Ectodermal cell (in vitro differentiated cells): ENCODE measurements around the gene SLC35B2.

Experiments
- H3K27ac ChIP-seq: 2 replicates; pipeline ENCODE4 v1.7.0; 2013; ENCODE audit warnings: mild to moderate bottlenecking, low read depth, low read length; ENCODE audit not compliant: insufficient read depth, poor library complexity, severe bottlenecking
- H3K27me3 ChIP-seq: 2 replicates; pipeline ENCODE4 v1.7.0; 2013; ENCODE audit warnings: mild to moderate bottlenecking, low read length; ENCODE audit not compliant: insufficient read depth, control insufficient read depth, poor library complexity, severe bottlenecking
- H3K36me3 ChIP-seq: one replicate; pipeline ENCODE4 v1.7.0; 2013; ENCODE audit warnings: low read length; ENCODE audit not compliant: control insufficient read depth, insufficient read depth
- H3K4me1 ChIP-seq: one replicate; pipeline ENCODE4 v1.7.0; 2013; ENCODE audit warnings: low read length; ENCODE audit not compliant: control insufficient read depth, insufficient read depth
- H3K4me3 ChIP-seq: 2 replicates; pipeline ENCODE4 v1.7.0; 2013; ENCODE audit warnings: low read depth, low read length, control low read depth; ENCODE audit not compliant: insufficient read depth
- H3K9me3 ChIP-seq: 2 replicates; pipeline ENCODE4 v1.7.0; 2013; ENCODE audit warnings: mild to moderate bottlenecking, low read length, moderate library complexity; ENCODE audit not compliant: control insufficient read depth
- WGBS, 2 experiments: methylation state at CpG; one replicate each; pipeline ENCODE4 v1.1.7; 2013; ENCODE audit warnings: missing lambda C conversion rate in 2 of 2; 5-methylcytosine and 5-hydroxymethylcytosine counted together

Gene SLC35B2

DNA sequence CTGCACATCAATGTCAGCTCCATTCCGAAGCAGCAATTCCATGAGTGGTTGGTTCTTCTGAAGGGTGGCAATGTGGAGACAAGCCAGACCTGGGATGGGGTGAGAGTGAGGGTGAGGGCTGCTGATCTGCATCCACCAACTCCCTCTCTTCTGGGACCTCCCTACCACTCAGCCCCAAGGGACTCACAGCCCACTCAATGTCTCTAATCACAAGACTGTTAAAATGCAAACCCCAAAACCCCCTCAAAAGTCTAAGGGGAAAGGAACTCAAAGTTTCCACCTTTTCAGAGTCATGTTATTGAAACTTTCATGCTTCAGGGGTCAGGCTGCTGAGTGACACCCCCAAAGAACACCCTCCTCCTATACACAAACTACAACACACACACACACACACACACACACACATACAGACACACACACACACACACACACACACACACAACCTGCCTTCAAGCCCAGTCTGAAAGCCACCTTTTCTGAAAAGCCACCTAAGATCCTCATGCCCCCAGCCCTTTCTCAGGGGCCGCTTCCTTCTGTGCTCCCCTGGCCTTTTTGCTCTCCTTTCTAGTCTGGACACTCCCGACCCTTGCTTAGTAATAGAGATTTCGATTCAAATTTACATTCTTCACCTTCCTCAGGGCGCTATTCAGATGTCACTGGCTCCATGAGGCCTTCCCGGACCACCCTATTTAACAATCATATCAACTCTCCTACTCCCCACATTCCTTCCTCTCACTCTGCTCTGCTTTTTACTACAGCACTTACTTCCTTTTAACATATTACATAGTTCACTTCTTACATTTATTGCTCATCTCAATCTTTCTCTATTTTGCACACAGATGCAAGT is 3.3 kb upstream of the SLC35B2 start:
- Histone ChIP-seq H3K4me1 (peaks cover 33% of the 10 kb centered on the region), H3K27me3 (no peaks in the 10 kb centered on the region), H3K27ac (no peak overlapping the region), H3K9me3 (no peaks in the 10 kb centered on the region), H3K4me3 (no peak overlapping the region), H3K36me3 (peaks cover 4% of the 10 kb centered on the region)
- 92 to 97% methylated on average over 6 of the region's 6 CpGs for WGBS, 2 experiments

- Histone ChIP-seq H3K27ac (no peak overlapping the region), H3K4me1 (peaks cover 33% of the 10 kb centered on the region), H3K27me3 (no peaks in the 10 kb centered on the region), H3K36me3 (peaks cover 4% of the 10 kb centered on the region), H3K9me3 (no peaks in the 10 kb centered on the region), H3K4me3 (no peak overlapping the region)
- 93 to 96% methylated on average over 8 of the region's 8 CpGs for WGBS, 2 experiments
Observed at GRCh38 chr6:44260011-44260410, 2.7 kb upstream of the SLC35B2 start.

DNA sequence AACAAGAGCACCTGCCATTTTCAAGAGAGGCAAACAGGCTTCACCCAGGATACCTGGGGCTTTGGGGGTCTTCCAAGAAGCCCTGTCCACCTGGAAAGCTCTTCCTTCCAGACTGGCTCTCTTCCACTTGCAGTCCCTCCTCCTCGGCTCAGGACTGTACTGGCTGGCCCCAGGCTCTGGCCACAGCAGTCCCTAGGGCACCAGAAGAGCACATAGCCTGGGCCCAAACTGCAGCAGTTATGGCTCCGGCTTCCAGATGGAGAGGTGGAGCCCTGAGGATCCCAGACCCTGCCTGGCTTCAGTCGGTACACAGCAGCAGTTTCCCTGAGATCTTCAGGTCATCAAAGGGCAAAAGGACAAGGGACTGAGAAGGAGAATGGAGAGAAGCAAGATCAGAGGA is 1.6 kb upstream of the SLC35B2 start:
- Histone ChIP-seq H3K27me3 (no peaks in the 10 kb centered on the region), H3K36me3 (peaks cover 8% of the 10 kb centered on the region), H3K4me3 (no peak overlapping the region), H3K9me3 (no peaks in the 10 kb centered on the region), H3K27ac (no peak overlapping the region), H3K4me1 (peaks cover 24% of the 10 kb centered on the region)
- 91 to 93% methylated on average over 3 of the region's 3 CpGs for WGBS, 2 experiments

- Histone ChIP-seq H3K36me3 (peaks cover 12% of the 10 kb centered on the region), H3K27me3 (no peaks in the 10 kb centered on the region), H3K9me3 (no peaks in the 10 kb centered on the region), H3K4me1 (peaks cover 19% of the 10 kb centered on the region), H3K4me3 (no peak overlapping the region), H3K27ac (no peak overlapping the region)
- 83 to 86% methylated on average over 9 of the region's 9 CpGs for WGBS, 2 experiments
Observed at GRCh38 chr6:44258325-44258863, 1.1 kb upstream of the SLC35B2 start.

- Histone ChIP-seq H3K27ac (no peak overlapping the region), H3K4me1 (peaks cover 14% of the 10 kb centered on the region), H3K9me3 (no peaks in the 10 kb centered on the region), H3K4me3 (peak overlapping the region; percentile 85), H3K36me3 (peaks cover 17% of the 10 kb centered on the region), H3K27me3 (no peaks in the 10 kb centered on the region)
- WGBS, 2 experiments, result 43 to 45% methylated on average over 15 of the region's 15 CpGs
Observed at GRCh38 chr6:44257753-44258324, 511 bp upstream of the SLC35B2 start.

GRCh38 chr6:44256775-44257024 is 628 bp downstream of the SLC35B2 start:
- H3K9me3 ChIP-seq, result no peaks in the 10 kb centered on the region
- peak overlapping the region; percentile 95 for H3K27ac ChIP-seq
- H3K4me3 ChIP-seq, result peak overlapping the region; percentile 85
- 2 to 3% methylated on average over 12 of the region's 12 CpGs for WGBS, 2 experiments
- no peaks in the 10 kb centered on the region for H3K27me3 ChIP-seq
- H3K4me1 ChIP-seq, result peaks cover 7% of the 10 kb centered on the region
- H3K36me3 ChIP-seq, result peaks cover 24% of the 10 kb centered on the region

DNA sequence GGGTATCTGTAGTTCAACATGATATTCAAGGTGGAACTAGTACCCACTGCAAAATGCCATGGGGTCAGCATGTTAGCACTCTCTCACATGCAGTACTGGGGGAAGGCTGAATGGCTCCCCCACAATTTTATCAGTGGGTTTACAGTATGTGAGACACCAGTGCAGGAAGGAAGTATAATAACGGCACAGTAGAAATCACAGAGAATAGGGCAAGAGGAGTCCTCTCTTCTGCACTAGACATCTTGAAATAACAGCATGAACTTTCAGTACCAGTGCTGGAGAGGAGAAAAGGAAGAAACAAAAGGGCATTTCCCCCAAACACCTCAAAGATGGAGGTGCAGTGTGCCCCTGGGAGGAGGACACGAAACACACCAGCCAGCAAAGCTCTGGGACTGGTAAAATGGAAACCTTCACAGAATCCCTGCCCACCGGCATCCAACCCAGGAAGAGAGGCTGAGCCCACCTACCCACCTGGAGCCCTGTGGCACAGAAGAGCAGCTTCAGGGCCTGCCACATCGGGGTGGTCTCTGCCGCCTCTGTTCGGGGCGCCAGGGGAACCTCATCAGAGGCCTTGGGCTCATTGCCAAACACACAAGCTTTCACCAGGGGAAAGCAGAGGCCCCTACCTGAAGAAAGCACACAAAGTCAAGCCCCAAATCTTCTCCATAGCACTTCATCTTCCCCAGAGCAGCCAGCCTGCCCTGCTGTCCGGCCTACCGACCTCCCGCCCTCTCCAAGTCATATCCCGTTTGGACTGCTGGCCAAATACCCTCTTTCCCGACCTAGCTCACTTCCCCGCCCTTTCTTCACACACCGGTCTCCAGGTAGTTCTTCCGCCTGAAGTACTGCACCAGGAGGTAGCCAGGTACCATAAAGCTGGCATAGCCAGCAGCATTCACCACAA is 1.2 kb downstream of the SLC35B2 start:
- H3K27ac ChIP-seq, result peak overlapping the region; percentile 95
- no peaks in the 10 kb centered on the region for H3K9me3 ChIP-seq
- no peaks in the 10 kb centered on the region for H3K27me3 ChIP-seq
- H3K36me3 ChIP-seq, result peaks cover 29% of the 10 kb centered on the region
- H3K4me1 ChIP-seq, result peaks cover 7% of the 10 kb centered on the region
- peak overlapping the region; percentile 85 for H3K4me3 ChIP-seq
- 34 to 35% methylated on average over 15 of the region's 15 CpGs for WGBS, 2 experiments

DNA sequence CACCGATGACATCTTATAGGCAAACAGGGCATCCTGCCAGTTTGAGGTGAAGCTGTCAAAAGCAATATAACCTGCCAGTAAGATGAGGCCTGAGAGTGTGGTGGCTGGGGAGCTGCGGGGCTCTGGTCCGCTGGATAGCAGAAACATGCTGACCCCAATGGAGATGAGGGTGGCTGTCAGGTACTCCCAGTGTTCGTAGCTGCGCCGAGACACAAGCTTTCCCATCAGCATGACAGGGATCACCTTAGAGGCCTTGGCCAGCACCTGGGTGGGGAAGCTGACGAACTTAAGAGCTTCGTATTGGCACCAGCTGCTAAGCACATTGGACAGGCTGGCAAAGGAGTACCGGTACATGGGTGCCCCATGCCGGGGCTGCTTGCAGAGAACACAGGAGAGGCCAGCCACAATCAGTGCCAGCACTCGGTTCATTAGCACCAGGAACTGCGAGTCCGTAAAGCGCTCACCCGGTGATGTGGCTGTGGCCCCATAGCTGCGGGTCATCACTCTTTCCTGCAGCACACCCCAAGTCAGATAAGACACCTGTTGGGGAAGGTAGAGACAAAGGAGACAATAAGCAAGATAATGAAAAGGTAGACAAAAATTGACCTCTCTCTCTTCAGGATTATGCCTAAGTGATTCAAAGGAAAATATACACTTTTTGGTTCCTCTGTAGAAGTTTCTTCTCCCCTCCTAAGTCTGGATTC is 2.1 kb downstream of the SLC35B2 start:
- Histone ChIP-seq H3K9me3 (no peaks in the 10 kb centered on the region), H3K36me3 (peaks cover 38% of the 10 kb centered on the region), H3K27ac (peak overlapping the region; percentile 48), H3K4me1 (peaks cover 7% of the 10 kb centered on the region), H3K27me3 (no peaks in the 10 kb centered on the region), H3K4me3 (no peak overlapping the region)
- WGBS, 2 experiments, result 89 to 91% methylated on average over 16 of the region's 16 CpGs

DNA sequence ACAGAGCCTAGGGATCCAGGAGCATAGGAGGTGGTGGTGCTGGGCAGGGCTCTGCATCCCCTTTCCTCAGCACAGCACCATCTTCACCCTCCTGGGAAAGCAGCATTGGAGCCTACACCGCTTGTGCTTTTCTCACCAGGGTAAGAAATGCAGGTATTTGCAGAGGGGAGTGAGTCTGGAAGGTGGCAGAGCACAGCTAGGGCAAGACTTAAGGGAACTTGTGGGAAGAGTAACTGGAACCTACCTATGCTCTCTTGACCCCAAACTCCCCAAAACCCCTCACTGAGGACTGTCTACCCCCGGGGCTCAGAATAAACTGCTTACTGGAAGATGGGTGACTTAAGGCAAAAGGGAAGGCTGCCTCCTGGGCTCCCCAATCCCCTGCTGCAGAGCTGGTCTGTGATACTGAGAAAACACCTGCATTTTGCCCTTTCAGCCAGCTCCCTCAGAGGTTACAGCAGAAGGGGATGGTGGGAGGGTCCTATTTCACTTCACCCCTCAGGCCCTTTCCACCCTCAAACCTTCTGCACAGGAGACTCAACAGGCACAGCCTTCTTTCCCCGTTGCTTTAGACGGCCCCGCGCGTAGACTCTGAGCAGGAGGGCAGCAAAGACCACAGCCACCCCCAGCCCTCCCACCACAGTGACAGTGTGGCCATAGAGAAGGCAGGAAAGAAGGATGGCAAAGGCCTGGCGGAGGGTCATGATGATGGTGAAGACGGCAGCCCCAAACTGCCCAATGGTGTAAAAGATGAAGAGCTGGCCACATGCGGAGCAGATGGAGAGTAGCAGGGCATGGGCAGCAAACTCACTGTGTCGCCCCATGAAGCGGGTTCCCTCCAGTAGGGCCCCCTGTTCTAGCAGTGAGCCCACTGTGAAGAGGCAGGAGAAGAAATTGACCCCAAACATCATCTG is 2.9 kb downstream of the SLC35B2 start:
- Histone ChIP-seq H3K27ac (no peak overlapping the region), H3K36me3 (peaks cover 46% of the 10 kb centered on the region), H3K27me3 (no peaks in the 10 kb centered on the region), H3K4me3 (no peak overlapping the region), H3K4me1 (peaks cover 7% of the 10 kb centered on the region), H3K9me3 (no peaks in the 10 kb centered on the region)
- WGBS, 2 experiments, result 91 to 92% methylated on average over 12 of the region's 12 CpGs
